Activated CD8-positive, alpha-beta T cell treated with anti-CD3 and anti-CD28 coated beads, Interleukin-2, amount 10 ng/mL, durations not matched to agents 7 days and 5 days (primary cell): Measurements from ENCODE around the gene BLTP2. TPM values are rescaled to one million over a fixed set of nuclear protein-coding genes. Genes with fewer than 3 reads are reported as not detected.

ENCODE experiments used
- ATAC-seq: fragments of 150-1000 bp; cut with Tn5 transposase; one replicate; pipeline ENCODE4 v1.10.0; 2021; ENCODE audit warnings: moderate library complexity
- CTCF ChIA-PET: fragments of 350-600 bp; sonication (Branson Sonifier 250); formaldehyde crosslinking; loops from one replicate; lab custom pipeline; 2021; ENCODE audit warnings: antibody characterized with exemption; lab: Charles Lee
- POLR2A ChIA-PET: fragments of 350-600 bp; sonication (Branson Sonifier 250); formaldehyde crosslinking; loops from one replicate; lab custom pipeline; 2021; ENCODE audit warnings: antibody characterized with exemption; lab: Charles Lee
- DNase-seq: peaks from one replicate; pipeline ENCODE4 v3.0.0-alpha.2; 2020
- H3K27ac Mint-ChIP-seq: one replicate; pipeline ENCODE4 v1.8.0; 2021; ENCODE audit warnings: mild to moderate bottlenecking, mixed read lengths
- H3K27me3 Mint-ChIP-seq: one replicate; pipeline ENCODE4 v1.8.0; 2021; ENCODE audit warnings: low read depth, mixed read lengths
- H3K36me3 Mint-ChIP-seq: one replicate; pipeline ENCODE4 v1.8.0; 2021; ENCODE audit warnings: low read depth, mixed read lengths
- H3K4me1 Mint-ChIP-seq: one replicate; pipeline ENCODE4 v1.8.0; 2021; ENCODE audit warnings: low read depth, mixed read lengths
- H3K4me3 Mint-ChIP-seq: one replicate; pipeline ENCODE4 v1.8.0; 2021; ENCODE audit warnings: mild to moderate bottlenecking, mixed read lengths
- H3K9me3 Mint-ChIP-seq: one replicate; pipeline ENCODE4 v1.8.0; 2022; ENCODE audit warnings: mixed read lengths; ENCODE audit not compliant: insufficient read depth
- total RNA-seq, 2 experiments: library from RNA; stranded (reverse); gene quantifications; one replicate each; pipeline ENCODE4 v1.2.3, GENCODE V29; 2021

Gene BLTP2
- total RNA-seq, 2 experiments from 2014 or later: 162 to 169 TPM

GRCh38 chr17:28598799-28599310, 46.1 kb downstream of the BLTP2 start, which contains the start of gene SPAG5:
SPAG5 (minus strand) TSS chr17:28599025; CDS start chr17:28598946, 79 bp downstream.
- CTCF ChIA-PET: interaction anchor here (1.1 to 3.1 kb wide), 5 partner anchors 13 to 45 kb away, joined by 6 to 14 read pairs (median 8); partner anchors contain the start of gene ALDOC
- peaks cover 25% of the 10 kb centered on the region for H3K36me3 Mint-ChIP-seq
- H3K4me1 Mint-ChIP-seq: peaks cover 20% of the 10 kb centered on the region
- H3K4me3 Mint-ChIP-seq: peak within 1 kb of the TSS; percentile 84
- DNase-seq: peak; percentile 96
- POLR2A ChIA-PET: interaction anchor here (0.6 to 2.6 kb wide), 21 partner anchors 10 to 232 kb away, joined by 3 to 19 read pairs (median 4); partner anchors contain the start of genes ALDOC, BLTP2, PIGS and SDF2
- no peaks in the 10 kb centered on the region for H3K27me3 Mint-ChIP-seq
- H3K9me3 Mint-ChIP-seq: no peaks in the 10 kb centered on the region
- peak within 1 kb of the TSS; percentile 91 for H3K27ac Mint-ChIP-seq
- ATAC-seq: peak; percentile 95

DNA sequence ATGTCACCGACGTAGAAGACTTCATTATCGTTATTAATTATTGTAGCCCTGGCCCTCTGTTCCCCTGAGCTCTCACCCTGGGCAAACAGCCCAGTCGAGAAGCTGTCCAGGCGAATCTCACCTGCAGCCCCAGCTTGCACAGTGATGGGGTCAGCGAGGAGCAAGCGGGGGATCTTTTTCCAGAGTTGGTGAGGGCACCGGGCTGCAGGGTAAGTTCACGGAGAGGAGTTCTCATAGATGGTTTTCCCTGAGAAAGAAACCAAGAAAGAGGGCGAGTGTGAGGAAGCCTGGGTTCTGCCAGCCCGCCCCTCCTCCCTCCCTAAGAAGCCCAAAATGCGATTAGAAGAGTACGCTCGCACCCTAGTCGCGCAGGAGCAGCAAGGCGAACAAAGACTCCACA, 46.6 kb downstream of the BLTP2 start:
- ChIA-PET POLR2A (interaction anchor here (0.8 to 2.6 kb wide), 12 partner anchors 10 to 212 kb away, joined by 3 to 19 read pairs (median 4); partner anchors contain the start of genes ALDOC, PIGS, SDF2 and SUPT6H), CTCF (interaction anchor here (1.0 to 3.1 kb wide), 6 partner anchors 10 to 48 kb away, joined by 3 to 14 read pairs (median 6); partner anchors contain the start of gene ALDOC)
- ATAC-seq: no peak
- Mint-ChIP-seq H3K4me1 (peaks cover 21% of the 10 kb centered on the region), H3K4me3 (peak overlapping the region; percentile 84), H3K27me3 (no peaks in the 10 kb centered on the region), H3K36me3 (peaks cover 26% of the 10 kb centered on the region), H3K9me3 (no peaks in the 10 kb centered on the region), H3K27ac (peak overlapping the region; percentile 91)
- no peak for DNase-seq

DNA sequence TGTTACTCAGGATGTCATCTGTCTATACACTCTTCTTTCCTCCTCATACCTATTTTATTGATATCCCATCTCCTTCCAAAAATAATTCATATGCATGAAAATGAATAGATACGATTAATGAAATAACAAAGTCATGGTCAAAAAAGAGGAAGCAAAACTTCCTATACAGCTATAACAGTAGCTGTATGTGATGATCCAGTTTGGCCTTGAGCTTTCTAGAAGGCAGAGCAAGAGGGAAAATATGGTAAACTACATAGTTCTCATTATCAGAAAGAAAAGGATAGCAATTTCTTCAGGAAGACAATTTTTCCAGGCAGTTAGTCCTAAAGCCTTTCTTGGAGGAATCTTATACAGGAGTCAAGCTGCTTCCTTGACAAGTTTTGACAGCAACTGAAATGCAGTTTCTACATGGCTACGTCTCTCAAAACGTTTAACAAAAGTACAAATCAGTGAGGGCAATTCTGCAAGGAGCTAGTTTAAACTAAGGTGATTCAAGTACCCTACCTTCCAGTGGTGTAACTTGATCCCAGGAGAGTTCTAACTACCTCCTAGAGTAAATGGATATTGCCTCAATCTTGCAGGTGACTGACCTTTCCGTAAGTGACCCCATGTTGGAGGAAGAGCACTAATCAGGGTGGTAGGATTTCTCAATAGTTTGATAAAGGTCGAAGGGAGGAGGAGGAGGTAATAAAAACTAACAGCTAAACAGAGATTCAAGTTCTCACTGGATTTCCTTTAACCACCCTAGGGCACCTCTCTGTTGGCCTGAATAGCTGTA, 47.2 kb downstream of the BLTP2 start:
- ChIA-PET POLR2A (interaction anchor here (0.8 to 2.6 kb wide), 10 partner anchors 9 to 64 kb away, joined by 3 to 19 read pairs (median 4); partner anchors contain the start of genes ALDOC, PIGS, SDF2 and SUPT6H), CTCF (interaction anchor here (1.0 to 3.1 kb wide), 6 partner anchors 9 to 49 kb away, joined by 3 to 14 read pairs (median 6); partner anchors contain the start of gene ALDOC)
- Mint-ChIP-seq H3K9me3 (no peaks in the 10 kb centered on the region), H3K4me1 (peaks cover 21% of the 10 kb centered on the region), H3K4me3 (peak overlapping the region; percentile 84), H3K27me3 (no peaks in the 10 kb centered on the region), H3K27ac (peak overlapping the region; percentile 91), H3K36me3 (peaks cover 32% of the 10 kb centered on the region)
- no peak for DNase-seq
- no peak for ATAC-seq

Other genes with a start within 250 kb of the BLTP2 start
- 1 to 10 TPM; 2.7 to 3.1 TPM for gene SLC46A1, start 238.9 kb downstream of the BLTP2 start, total RNA-seq
- gene SLC13A2, start 171.5 kb downstream of the BLTP2 start, total RNA-seq: not detected
- gene FOXN1, start 138.8 kb downstream of the BLTP2 start, total RNA-seq: not detected
- 10 to 100 TPM; 41.6 to 48.1 TPM for gene UNC119, start 92.5 kb downstream of the BLTP2 start, total RNA-seq
- gene PIGS, start 73.6 kb downstream of the BLTP2 start, total RNA-seq: 10 to 100 TPM; 60.0 to 61.1 TPM
- gene ALDOC, start 68.3 kb downstream of the BLTP2 start, total RNA-seq: 10 to 100 TPM; 97.3 to 99.7 TPM
- gene SPAG5, start 46.1 kb downstream of the BLTP2 start, total RNA-seq: 100 to 1,000 TPM; 162 to 170 TPM
- 10 to 100 TPM; 23.0 to 28.7 TPM for gene RSKR, start 31.0 kb downstream of the BLTP2 start, total RNA-seq
- 10 to 100 TPM; 51.7 to 54.5 TPM for gene SDF2, start 16.7 kb upstream of the BLTP2 start, total RNA-seq
- 10 to 100 TPM; 69.4 to 72.8 TPM for gene SUPT6H, start 17.0 kb upstream of the BLTP2 start, total RNA-seq
- 1 to 10 TPM; 5.3 to 6.1 TPM for gene PROCA1, start 66.7 kb upstream of the BLTP2 start, total RNA-seq
- 10 to 100 TPM in 1 of 2 experiments, 1 to 10 TPM in 1; 10.0 to 12.7 TPM for gene RAB34, start 72.7 kb upstream of the BLTP2 start, total RNA-seq
- 1,000 to 10,000 TPM; 1,988 to 2,040 TPM for gene RPL23A, start 74.8 kb upstream of the BLTP2 start, total RNA-seq
- gene TLCD1, start 81.1 kb upstream of the BLTP2 start, total RNA-seq: 1 to 10 TPM; 2.8 to 3.0 TPM
- 1 to 10 TPM; 4.8 to 5.0 TPM for gene NEK8, start 83.6 kb upstream of the BLTP2 start, total RNA-seq
- 10 to 100 TPM; 66.0 to 78.4 TPM for gene TRAF4, start 98.9 kb upstream of the BLTP2 start, total RNA-seq
- 10 to 100 TPM; 15.4 to 17.1 TPM for gene FAM222B, start 197.6 kb upstream of the BLTP2 start, total RNA-seq
- gene ERAL1, start 209.9 kb upstream of the BLTP2 start, total RNA-seq: 10 to 100 TPM; 46.3 to 50.7 TPM